GM23338 (cell line): Measurements from ENCODE around the gene ETV1. TPM values are rescaled to one million over a fixed set of nuclear protein-coding genes. Genes with fewer than 3 reads are reported as not detected.

ENCODE experiments used
- ATAC-seq: fragments of 200-7000 bp; cut with Tn5 transposase; 3 replicates; pipeline ENCODE4 v1.9.1; 2020
- DNase-seq: peaks from one replicate; pipeline ENCODE4 v3.0.0-alpha.2; 2015; ENCODE audit warnings: low spot score
- H2AFZ ChIP-seq: fragments of 200-600 bp; sonication (generic); 2 replicates; pipeline ENCODE4 v1.8.0; 2016; ENCODE audit warnings: antibody characterized with exemption, mild to moderate bottlenecking, moderate library complexity
- H3F3A ChIP-seq: fragments of 200-600 bp; sonication (generic); replicated peaks from 2 replicates; pipeline ENCODE4 v1.8.0; 2017; ENCODE audit warnings: antibody characterized with exemption, mixed run types, low read depth
- H3K27ac ChIP-seq: fragments of 200-600 bp; sonication (generic); 2 replicates; pipeline ENCODE4 v1.6.1; 2016; ENCODE audit warnings: low read depth
- H3K27me3 ChIP-seq: fragments of 200-600 bp; sonication (generic); 2 replicates; pipeline ENCODE4 v1.8.0; 2016; ENCODE audit warnings: mild to moderate bottlenecking, mixed run types, moderate library complexity; ENCODE audit not compliant: insufficient read depth
- H3K36me3 ChIP-seq: fragments of 200-600 bp; sonication (generic); 2 replicates; pipeline ENCODE4 v1.8.0; 2016; ENCODE audit warnings: mild to moderate bottlenecking; ENCODE audit not compliant: insufficient read depth
- H3K4me1 ChIP-seq: fragments of 200-600 bp; sonication (generic); 2 replicates; pipeline ENCODE4 v1.8.0; 2016; ENCODE audit warnings: mild to moderate bottlenecking, moderate library complexity; ENCODE audit not compliant: insufficient read depth
- H3K4me2 ChIP-seq: fragments of 200-600 bp; sonication (generic); 2 replicates; pipeline ENCODE4 v1.7.1; 2017; ENCODE audit warnings: mixed run types
- H3K4me3 ChIP-seq: fragments of 200-600 bp; sonication (generic); 2 replicates; pipeline ENCODE4 v1.6.1; 2016; ENCODE audit warnings: mixed run types
- H3K79me2 ChIP-seq: fragments of 200-600 bp; sonication (generic); replicated peaks from 2 replicates; pipeline ENCODE4 v1.8.0; 2017; ENCODE audit warnings: mild to moderate bottlenecking; ENCODE audit not compliant: insufficient read depth
- H3K9me2 ChIP-seq: fragments of 200-600 bp; sonication (generic); 2 replicates; pipeline ENCODE4 v1.8.0; 2017; ENCODE audit not compliant: insufficient read depth
- H4K20me1 ChIP-seq: fragments of 200-600 bp; sonication (generic); replicated peaks from 2 replicates; pipeline ENCODE4 v1.8.0; 2017; ENCODE audit warnings: mild to moderate bottlenecking; ENCODE audit not compliant: insufficient read depth
- H3K27ac Mint-ChIP-seq: 2 replicates; pipeline ENCODE4 v1.8.0; 2020; ENCODE audit warnings: inconsistent platforms, mild to moderate bottlenecking, moderate library complexity, mixed read lengths
- H3K27me3 Mint-ChIP-seq: 3 replicates; pipeline ENCODE4 v1.8.0; 2022; ENCODE audit warnings: low read depth, mild to moderate bottlenecking, moderate library complexity, mixed read lengths, inconsistent platforms; ENCODE audit not compliant: insufficient read depth, poor library complexity
- H3K36me3 Mint-ChIP-seq: 3 replicates; pipeline ENCODE4 v1.8.0; 2021; ENCODE audit warnings: low read depth, mild to moderate bottlenecking, inconsistent platforms, moderate library complexity, mixed read lengths
- H3K4me1 Mint-ChIP-seq: 3 replicates; pipeline ENCODE4 v1.8.0; 2020; ENCODE audit warnings: mild to moderate bottlenecking, inconsistent platforms, mixed read lengths
- H3K4me3 Mint-ChIP-seq: 3 replicates; pipeline ENCODE4 v1.8.0; 2021; ENCODE audit warnings: moderate library complexity, mild to moderate bottlenecking, inconsistent platforms, mixed read lengths
- H3K9me3 Mint-ChIP-seq: 3 replicates; pipeline ENCODE4 v1.8.0; 2020; ENCODE audit warnings: moderate library complexity, mild to moderate bottlenecking, inconsistent platforms, mixed read lengths
- CREB1 ChIP-seq: fragments of 250-450 bp; sonication (Bioruptor Pico); IDR thresholded peaks from 2 replicates; pipeline ENCODE4 v1.5.0; 2020; ENCODE audit warnings: low read depth, mild to moderate bottlenecking, moderate library complexity
- EZH2 ChIP-seq: fragments of 200-600 bp; sonication (generic); IDR thresholded peaks from one replicate; pipeline ENCODE4 v1.8.0; 2017; ENCODE audit warnings: antibody characterized with exemption, mild to moderate bottlenecking, low read depth; ENCODE audit not compliant: unreplicated experiment
- EZH2phosphoT487 ChIP-seq: fragments of 200-600 bp; sonication (generic); IDR thresholded peaks from one replicate; pipeline ENCODE4 v1.8.1; 2018; ENCODE audit warnings: antibody characterized with exemption; ENCODE audit not compliant: unreplicated experiment
- JUNB ChIP-seq: IDR thresholded peaks from one replicate; pipeline ENCODE4 v1.6.1; 2016; ENCODE audit warnings: antibody characterized with exemption; ENCODE audit not compliant: unreplicated experiment
- NANOG ChIP-seq: IDR thresholded peaks from 2 replicates; pipeline ENCODE4 v1.6.1; 2016; ENCODE audit warnings: antibody characterized with exemption, borderline replicate concordance
- POLR2AphosphoS5 ChIP-seq: IDR thresholded peaks from 2 replicates; pipeline ENCODE4 v1.6.1; 2016; ENCODE audit warnings: antibody characterized with exemption, low read depth
- REST ChIP-seq: IDR thresholded peaks from one replicate; pipeline ENCODE4 v1.6.1; 2018; ENCODE audit warnings: antibody characterized with exemption; ENCODE audit not compliant: unreplicated experiment
- STAT1 ChIP-seq: IDR thresholded peaks from one replicate; pipeline ENCODE4 v1.6.1; 2016; ENCODE audit warnings: antibody characterized with exemption; ENCODE audit not compliant: unreplicated experiment
- ZNF114 ChIP-seq: fragments of 250-450 bp; sonication (Bioruptor Pico); IDR thresholded peaks from 2 replicates; pipeline ENCODE4 v1.5.0; 2020; ENCODE audit warnings: mild to moderate bottlenecking, moderate library complexity
- ZNF331 ChIP-seq: fragments of 250-450 bp; sonication (Bioruptor Pico); IDR thresholded peaks from 2 replicates; pipeline ENCODE4 v1.5.0; 2020; ENCODE audit warnings: low read depth, mild to moderate bottlenecking, moderate library complexity
- polyA plus RNA-seq: library from polyadenylated mRNA; unstranded; fragments of >200 nt; fragmentation: Nextera tagmentation; extraction: Ambion mirVana; gene quantifications from 2 replicates; pipeline ENCODE4 v1.2.1, GENCODE V29; 2016
- total RNA-seq: library from RNA; depleted of rRNA; stranded (reverse); fragments of >200 nt; shearing (Covaris generic); gene quantifications from 2 replicates; pipeline ENCODE4 v1.2.3, GENCODE V29; 2014
- TF ChIP-seq, protein P1 (sequence below): IDR thresholded peaks from 2 replicates; pipeline ENCODE4 v1.6.1; 2016; ENCODE audit warnings: antibody characterized with exemption
- TF ChIP-seq, protein P2 (sequence below), 2 experiments: fragments of 200-600 bp in 1 of 2; sonication (generic) in 1 of 2; conservative IDR thresholded peaks; 2 replicates each; pipeline versions ENCODE4 v1.5.1 to v1.6.1; 2016 to 2017; ENCODE audit warnings: antibody characterized with exemption in 2 of 2, low read depth in 2 of 2, mild to moderate bottlenecking in 2 of 2, moderate library complexity in 1 of 2
- TF ChIP-seq, protein P3 (sequence below): fragments of 250-450 bp; sonication (Bioruptor Pico); IDR thresholded peaks from 2 replicates; pipeline ENCODE4 v1.5.0; 2020; ENCODE audit warnings: mild to moderate bottlenecking, moderate library complexity

The ETV1 gene
- total and polyA plus RNA-seq, 2 experiments from 2014 or later, result 49.4 to 61.9 TPM

DNA sequence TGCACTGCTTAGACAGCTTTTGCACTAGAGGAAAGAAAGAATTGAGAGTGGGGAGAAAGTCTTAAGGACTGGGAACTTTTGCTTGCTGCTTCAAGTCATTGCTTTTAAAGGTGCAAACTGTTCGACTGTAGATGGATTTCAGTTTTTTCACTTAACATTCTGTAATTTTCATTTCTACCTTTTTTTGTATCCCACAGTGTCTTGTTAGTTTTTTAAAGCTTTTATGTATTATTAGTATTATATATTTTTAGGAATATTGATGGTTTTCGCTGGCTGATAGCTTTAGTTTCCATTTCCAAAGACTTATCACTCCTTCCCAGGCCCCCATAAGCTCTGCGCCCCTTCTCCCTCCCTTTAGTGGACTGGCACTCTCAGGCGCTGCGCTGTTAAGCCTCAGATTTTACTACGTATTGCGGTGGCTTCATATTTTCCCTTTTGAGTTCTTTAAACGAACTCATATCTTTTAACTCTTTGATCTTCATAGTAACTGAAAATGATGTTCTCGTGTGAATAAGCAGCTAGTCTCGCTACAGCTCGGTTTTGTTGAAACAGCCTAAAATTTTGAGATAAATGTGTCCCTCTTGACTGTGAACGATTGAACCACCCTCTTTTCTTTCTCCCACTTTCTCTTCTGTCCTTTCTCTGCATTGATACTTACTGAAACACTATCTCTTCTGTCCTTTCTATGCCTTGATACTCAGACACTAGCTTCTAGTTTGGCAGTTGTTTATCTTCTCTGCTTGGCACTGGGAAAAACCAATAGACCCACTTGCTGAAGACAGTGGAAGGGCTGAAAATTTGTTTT is 2.5 kb upstream of the ETV1 start:
- Histone ChIP-seq H3K4me2 (peak overlapping the region; percentile 66), H3K36me3 (no peaks in the 10 kb centered on the region), H3K79me2 (peaks cover 15% of the 10 kb centered on the region), H2AFZ (peak overlapping the region; percentile 7; the same call in 1 of the 2 replicates), H3K4me3 (peak overlapping the region; percentile 46), H4K20me1 (no peaks in the 10 kb centered on the region), H3K27me3 (no peaks in the 10 kb centered on the region), H3K9me2 (no peaks in the 10 kb centered on the region), H3F3A (peaks cover 2% of the 10 kb centered on the region; the same call in 1 of the 2 replicates), H3K27ac (peak overlapping the region; percentile 96), H3K4me1 (peaks cover 17% of the 10 kb centered on the region)
- DNase-seq (no peak), ATAC-seq (no peak)
- H3K4me1 Mint-ChIP-seq, result peaks cover 5% of the 10 kb centered on the region
- H3K36me3 Mint-ChIP-seq, result peaks cover 1% of the 10 kb centered on the region; the same call in 1 of the 3 replicates
- H3K27me3 Mint-ChIP-seq, result no peaks in the 10 kb centered on the region
- no peak overlapping the region for H3K27ac Mint-ChIP-seq
- no peak overlapping the region for H3K4me3 Mint-ChIP-seq
- H3K9me3 Mint-ChIP-seq, result no peaks in the 10 kb centered on the region
- TF ChIP-seq ZNF331 (CRISPR knock-in tag), result no peak
- no peak for TF ChIP-seq NANOG
- TF ChIP-seq REST, result no peak
- no peak for TF ChIP-seq EZH2phosphoT487
- no peak for TF ChIP-seq EZH2
- TF ChIP-seq JUNB, result no peak
- TF ChIP-seq POLR2AphosphoS5, result no peak; the same call in 1 of the 2 replicates
- TF ChIP-seq, protein P1, sequence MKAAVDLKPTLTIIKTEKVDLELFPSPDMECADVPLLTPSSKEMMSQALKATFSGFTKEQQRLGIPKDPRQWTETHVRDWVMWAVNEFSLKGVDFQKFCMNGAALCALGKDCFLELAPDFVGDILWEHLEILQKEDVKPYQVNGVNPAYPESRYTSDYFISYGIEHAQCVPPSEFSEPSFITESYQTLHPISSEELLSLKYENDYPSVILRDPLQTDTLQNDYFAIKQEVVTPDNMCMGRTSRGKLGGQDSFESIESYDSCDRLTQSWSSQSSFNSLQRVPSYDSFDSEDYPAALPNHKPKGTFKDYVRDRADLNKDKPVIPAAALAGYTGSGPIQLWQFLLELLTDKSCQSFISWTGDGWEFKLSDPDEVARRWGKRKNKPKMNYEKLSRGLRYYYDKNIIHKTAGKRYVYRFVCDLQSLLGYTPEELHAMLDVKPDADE, result no peak
- TF ChIP-seq, protein P2, sequence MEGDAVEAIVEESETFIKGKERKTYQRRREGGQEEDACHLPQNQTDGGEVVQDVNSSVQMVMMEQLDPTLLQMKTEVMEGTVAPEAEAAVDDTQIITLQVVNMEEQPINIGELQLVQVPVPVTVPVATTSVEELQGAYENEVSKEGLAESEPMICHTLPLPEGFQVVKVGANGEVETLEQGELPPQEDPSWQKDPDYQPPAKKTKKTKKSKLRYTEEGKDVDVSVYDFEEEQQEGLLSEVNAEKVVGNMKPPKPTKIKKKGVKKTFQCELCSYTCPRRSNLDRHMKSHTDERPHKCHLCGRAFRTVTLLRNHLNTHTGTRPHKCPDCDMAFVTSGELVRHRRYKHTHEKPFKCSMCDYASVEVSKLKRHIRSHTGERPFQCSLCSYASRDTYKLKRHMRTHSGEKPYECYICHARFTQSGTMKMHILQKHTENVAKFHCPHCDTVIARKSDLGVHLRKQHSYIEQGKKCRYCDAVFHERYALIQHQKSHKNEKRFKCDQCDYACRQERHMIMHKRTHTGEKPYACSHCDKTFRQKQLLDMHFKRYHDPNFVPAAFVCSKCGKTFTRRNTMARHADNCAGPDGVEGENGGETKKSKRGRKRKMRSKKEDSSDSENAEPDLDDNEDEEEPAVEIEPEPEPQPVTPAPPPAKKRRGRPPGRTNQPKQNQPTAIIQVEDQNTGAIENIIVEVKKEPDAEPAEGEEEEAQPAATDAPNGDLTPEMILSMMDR (conservative IDR thresholded peaks at IDR 0.05; ENCODE audit: low read depth in 2 of 2), result no peak
- TF ChIP-seq ZNF114 (CRISPR knock-in tag), result no peak
- TF ChIP-seq STAT1, result no peak
- TF ChIP-seq CREB1 (CRISPR knock-in tag), result no peak
- TF ChIP-seq, protein P3, sequence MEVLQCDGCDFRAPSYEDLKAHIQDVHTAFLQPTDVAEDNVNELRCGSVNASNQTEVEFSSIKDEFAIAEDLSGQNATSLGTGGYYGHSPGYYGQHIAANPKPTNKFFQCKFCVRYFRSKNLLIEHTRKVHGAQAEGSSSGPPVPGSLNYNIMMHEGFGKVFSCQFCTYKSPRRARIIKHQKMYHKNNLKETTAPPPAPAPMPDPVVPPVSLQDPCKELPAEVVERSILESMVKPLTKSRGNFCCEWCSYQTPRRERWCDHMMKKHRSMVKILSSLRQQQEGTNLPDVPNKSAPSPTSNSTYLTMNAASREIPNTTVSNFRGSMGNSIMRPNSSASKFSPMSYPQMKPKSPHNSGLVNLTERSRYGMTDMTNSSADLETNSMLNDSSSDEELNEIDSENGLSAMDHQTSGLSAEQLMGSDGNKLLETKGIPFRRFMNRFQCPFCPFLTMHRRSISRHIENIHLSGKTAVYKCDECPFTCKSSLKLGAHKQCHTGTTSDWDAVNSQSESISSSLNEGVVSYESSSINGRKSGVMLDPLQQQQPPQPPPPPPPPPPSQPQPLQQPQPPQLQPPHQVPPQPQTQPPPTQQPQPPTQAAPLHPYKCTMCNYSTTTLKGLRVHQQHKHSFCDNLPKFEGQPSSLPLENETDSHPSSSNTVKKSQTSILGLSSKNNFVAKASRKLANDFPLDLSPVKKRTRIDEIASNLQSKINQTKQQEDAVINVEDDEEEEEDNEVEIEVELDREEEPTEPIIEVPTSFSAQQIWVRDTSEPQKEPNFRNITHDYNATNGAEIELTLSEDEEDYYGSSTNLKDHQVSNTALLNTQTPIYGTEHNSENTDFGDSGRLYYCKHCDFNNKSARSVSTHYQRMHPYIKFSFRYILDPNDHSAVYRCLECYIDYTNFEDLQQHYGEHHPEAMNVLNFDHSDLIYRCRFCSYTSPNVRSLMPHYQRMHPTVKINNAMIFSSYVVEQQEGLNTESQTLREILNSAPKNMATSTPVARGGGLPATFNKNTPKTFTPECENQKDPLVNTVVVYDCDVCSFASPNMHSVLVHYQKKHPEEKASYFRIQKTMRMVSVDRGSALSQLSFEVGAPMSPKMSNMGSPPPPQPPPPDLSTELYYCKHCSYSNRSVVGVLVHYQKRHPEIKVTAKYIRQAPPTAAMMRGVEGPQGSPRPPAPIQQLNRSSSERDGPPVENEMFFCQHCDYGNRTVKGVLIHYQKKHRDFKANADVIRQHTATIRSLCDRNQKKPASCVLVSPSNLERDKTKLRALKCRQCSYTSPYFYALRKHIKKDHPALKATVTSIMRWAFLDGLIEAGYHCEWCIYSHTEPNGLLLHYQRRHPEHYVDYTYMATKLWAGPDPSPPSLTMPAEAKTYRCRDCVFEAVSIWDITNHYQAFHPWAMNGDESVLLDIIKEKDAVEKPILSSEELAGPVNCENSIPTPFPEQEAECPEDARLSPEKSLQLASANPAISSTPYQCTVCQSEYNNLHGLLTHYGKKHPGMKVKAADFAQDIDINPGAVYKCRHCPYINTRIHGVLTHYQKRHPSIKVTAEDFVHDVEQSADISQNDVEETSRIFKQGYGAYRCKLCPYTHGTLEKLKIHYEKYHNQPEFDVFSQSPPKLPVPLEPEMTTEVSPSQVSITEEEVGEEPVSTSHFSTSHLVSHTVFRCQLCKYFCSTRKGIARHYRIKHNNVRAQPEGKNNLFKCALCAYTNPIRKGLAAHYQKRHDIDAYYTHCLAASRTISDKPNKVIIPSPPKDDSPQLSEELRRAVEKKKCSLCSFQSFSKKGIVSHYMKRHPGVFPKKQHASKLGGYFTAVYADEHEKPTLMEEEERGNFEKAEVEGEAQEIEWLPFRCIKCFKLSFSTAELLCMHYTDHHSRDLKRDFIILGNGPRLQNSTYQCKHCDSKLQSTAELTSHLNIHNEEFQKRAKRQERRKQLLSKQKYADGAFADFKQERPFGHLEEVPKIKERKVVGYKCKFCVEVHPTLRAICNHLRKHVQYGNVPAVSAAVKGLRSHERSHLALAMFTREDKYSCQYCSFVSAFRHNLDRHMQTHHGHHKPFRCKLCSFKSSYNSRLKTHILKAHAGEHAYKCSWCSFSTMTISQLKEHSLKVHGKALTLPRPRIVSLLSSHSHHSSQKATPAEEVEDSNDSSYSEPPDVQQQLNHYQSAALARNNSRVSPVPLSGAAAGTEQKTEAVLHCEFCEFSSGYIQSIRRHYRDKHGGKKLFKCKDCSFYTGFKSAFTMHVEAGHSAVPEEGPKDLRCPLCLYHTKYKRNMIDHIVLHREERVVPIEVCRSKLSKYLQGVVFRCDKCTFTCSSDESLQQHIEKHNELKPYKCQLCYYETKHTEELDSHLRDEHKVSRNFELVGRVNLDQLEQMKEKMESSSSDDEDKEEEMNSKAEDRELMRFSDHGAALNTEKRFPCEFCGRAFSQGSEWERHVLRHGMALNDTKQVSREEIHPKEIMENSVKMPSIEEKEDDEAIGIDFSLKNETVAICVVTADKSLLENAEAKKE (CRISPR knock-in tag), result no peak
